ENCODE data around the gene CYB561D2.

CYB561D2 gene

GRCh38 chr3:50342813-50343633, 7.6 kb upstream of the CYB561D2 start:
- no peak for DNase-seq

- no peak for DNase-seq
These were observed 5.7 kb upstream of the CYB561D2 start for GRCh38 chr3:50345008-50345407.

GRCh38 chr3:50345586-50346234, 5.0 kb upstream of the CYB561D2 start, which contains the start of gene ZMYND10:
TSS of gene ZMYND10 (minus strand) at chr3:50345732. CDS start at chr3:50345579, 153 bp downstream.
- DNase-seq = no peak

GRCh38 chr3:50347187-50347813, 3.4 kb upstream of the CYB561D2 start:
- peak; percentile 44 for DNase-seq

- DNase-seq = no peak
These were observed 492 bp upstream of the CYB561D2 start for GRCh38 chr3:50350213-50350526.

- no peak for DNase-seq
These were observed 648 bp downstream of the CYB561D2 start for GRCh38 chr3:50351323-50351697.

GRCh38 chr3:50352781-50353180, 2.1 kb downstream of the CYB561D2 start:
- DNase-seq = no peak

GRCh38 chr3:50353245-50354004, 2.8 kb downstream of the CYB561D2 start:
- DNase-seq = no peak

- no peak for DNase-seq
These were observed 3.6 kb downstream of the CYB561D2 start for GRCh38 chr3:50354186-50354764.

GRCh38 chr3:50354850-50355249, 4.2 kb downstream of the CYB561D2 start:
- no peak for DNase-seq

- no peak for DNase-seq
These were observed 5.3 kb downstream of the CYB561D2 start for GRCh38 chr3:50355829-50356552.

- no peak for DNase-seq
These were observed 5.9 kb downstream of the CYB561D2 start for GRCh38 chr3:50356553-50356952.

- DNase-seq = no peak
These were observed 6.8 kb downstream of the CYB561D2 start for GRCh38 chr3:50357481-50357880.

- DNase-seq = no peak
These were observed 7.8 kb downstream of the CYB561D2 start for GRCh38 chr3:50358355-50358910.

GRCh38 chr3:50358911-50359759, 8.5 kb downstream of the CYB561D2 start, which contains the start of gene TMEM115:
TSS of gene TMEM115 (minus strand) at chr3:50359521. CDS start at chr3:50359063, 458 bp downstream.
- DNase-seq = peak; percentile 84

GRCh38 chr3:50359760-50360110, 9.1 kb downstream of the CYB561D2 start:
- DNase-seq = no peak

GRCh38 chr3:50364573-50365079, 14.0 kb downstream of the CYB561D2 start:
- no peak for DNase-seq

GRCh38 chr3:50365080-50365841, 14.6 kb downstream of the CYB561D2 start:
- no peak for DNase-seq

- no peak for DNase-seq
These were observed 15.2 kb downstream of the CYB561D2 start for GRCh38 chr3:50365842-50366220.

Data from NCI-H2107 (cell line).